Stromal cell of bone marrow (primary cell): ENCODE measurements around the gene AQP12B.
"Not testable (repeated sequence)": the region's sequence is repeated elsewhere in the genome, so short reads cannot be mapped to it uniquely, and the experiment has no call there.

Source experiments
- DNase-seq: peaks from one replicate; pipeline ENCODE4 v3.0.0-alpha.2; 2012; ENCODE audit warnings: low read depth

Gene AQP12B, protein sequence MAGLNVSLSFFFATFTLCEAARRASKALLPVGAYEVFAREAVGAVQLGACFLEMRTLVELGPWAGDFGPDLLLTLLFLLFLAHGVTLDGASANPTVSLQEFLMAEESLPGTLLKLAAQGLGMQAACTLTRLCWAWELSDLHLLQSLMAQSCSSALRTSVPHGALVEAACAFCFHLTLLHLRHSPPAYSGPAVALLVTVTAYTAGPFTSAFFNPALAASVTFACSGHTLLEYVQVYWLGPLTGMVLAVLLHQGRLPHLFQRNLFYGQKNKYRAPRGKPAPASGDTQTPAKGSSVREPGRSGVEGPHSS

GRCh38 chr2:240682431-240683224 is at the start of gene AQP12B:
Gene AQP12B, minus strand, starts transcription at chr2:240682885. Its CDS starts 48 bp downstream, at chr2:240682837.
- DNase-seq: not testable (repeated sequence)

DNA sequence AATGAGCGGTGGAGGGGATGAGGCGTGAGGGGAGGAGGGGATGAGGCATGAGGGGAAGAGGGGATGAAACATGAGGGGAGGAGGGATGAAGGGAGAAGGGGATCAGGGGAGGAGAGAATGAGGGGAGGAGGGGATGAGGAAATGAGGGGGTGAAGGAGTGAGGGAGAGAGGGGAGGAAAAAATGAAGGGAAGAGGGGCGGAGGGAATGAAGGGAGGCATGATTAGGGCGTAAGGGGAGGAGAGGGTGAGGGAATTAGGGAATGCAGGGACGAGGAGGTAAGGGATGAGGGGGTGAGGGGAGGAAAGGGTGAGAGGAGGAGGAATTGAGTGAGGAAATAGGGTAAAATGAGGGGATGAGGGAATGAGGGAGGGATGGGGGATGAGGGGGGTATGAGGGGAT is 49.5 kb upstream of the AQP12B start:
- no peak for DNase-seq

- DNase-seq: no peak
Observed at GRCh38 chr2:240731178-240731545, 48.5 kb upstream of the AQP12B start.

GRCh38 chr2:240730501-240731177 is 48.0 kb upstream of the AQP12B start:
- no peak for DNase-seq

DNA sequence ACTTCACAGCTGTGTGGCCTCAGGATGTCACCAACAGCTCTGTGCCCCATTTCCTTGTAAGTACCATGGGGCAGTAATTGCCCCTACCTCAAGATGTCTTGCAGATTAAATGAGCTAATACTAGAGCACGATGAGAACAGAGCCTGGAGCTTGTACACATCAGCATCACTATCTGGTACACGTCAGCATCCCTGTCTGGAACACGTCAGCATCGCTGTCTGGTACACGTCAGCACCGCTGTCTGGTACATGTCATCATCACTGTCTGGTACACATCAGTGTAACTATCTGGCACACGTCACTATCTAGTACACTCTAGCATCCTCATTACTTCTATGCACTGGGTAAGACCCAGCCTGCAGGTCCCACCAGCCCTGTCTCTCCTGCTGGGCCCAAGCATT is 46.1 kb upstream of the AQP12B start:
- DNase-seq: no peak

DNA sequence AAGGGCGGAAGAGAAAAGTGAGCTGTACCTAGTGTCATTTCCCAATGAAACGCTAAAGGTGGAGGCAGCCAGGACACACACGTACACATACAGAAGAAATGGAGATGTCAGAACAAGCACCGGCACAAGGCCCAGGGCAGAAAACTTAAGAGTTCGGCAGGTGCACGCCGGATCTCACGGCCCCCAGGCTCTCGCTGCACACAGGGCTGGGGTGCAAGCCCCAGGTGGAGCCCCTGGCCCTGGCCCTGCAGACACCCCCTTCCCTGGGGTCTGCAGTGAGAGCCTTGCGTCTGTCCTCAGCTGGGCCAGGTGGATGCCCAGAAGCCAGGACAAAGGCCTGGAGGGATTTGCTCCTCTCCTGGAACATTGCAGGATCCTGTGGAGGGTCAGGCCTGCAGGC is 45.7 kb upstream of the AQP12B start:
- DNase-seq: no peak

DNA sequence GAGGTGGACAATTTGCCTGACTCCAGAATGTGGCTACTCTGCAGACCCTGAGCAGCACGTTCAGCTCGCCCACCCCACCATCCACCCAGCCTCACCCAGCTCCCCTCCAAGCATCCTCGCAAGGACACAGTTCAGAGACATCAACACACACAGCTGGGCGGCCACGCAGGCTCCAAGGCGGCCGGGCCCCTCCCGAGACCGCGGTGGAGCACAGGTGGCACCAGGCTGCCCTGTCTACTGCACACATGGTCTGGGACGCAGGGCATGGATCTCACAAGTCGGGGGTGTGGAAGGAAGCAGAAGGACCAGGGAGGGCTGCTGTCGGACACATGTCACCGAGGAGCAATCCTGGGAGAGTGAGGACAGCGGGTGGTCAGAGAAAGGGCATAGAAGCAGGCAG is 45.2 kb upstream of the AQP12B start:
- DNase-seq: no peak

DNA sequence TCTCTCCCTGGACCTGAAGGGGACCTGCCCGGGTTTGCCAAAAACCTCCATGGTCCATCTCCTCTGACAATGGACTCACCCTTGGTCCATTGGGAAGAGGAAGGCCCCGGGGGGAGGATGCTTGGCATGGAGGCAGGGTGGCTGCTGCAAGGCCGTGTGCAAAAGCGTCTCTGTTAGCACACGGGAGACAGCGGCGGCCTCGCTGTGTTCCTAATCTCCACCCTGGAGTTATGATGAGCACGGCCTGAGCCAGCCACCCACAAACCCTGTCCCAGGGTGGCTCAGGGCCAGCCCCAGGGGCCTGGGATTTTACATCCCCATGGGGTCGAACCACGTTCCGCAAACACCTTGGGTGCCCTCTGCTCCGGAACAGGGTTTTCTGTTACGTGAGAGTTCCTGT is 44.8 kb upstream of the AQP12B start:
- DNase-seq: no peak

DNA sequence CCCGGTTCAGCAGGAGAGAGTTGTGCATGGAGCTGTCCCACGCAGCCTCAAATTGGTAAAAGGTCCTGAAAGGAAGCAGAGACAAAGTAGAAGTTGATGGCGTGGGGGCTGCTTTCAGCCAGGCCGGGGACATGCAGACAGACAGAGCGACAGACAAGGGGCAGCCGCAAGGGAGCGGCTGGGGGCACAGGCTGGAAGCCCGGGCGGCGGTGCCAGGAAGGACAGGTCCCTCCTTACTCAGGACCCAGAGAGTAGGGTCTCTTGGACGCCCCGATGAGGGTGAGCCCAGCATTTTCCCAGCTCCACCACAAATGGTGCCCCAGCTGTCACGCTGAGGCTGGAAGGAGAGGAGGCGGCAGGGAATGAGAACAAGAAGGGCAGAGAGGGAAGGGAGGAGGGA is 44.2 kb upstream of the AQP12B start:
- DNase-seq: no peak

DNA sequence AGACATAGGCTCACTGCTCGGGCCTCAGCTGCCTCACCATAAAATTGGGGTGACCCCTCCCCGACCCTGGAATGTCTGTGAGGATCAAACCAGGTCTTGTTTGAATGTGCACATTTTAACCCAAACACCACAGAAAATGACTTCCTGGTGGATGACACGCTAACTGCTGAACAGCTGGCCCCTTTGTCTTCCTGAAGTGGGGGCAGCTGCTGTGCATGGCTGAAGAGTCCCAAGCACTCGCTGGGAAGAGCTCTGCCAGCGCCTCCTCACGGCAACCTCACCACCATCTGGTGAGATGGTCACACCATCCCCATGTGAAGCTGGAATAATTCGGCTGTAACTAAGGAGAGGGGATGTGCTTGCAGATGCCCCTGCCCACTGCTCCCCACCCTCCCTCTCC is 43.0 kb upstream of the AQP12B start:
- no peak for DNase-seq

GRCh38 chr2:240725266-240725665 is 42.6 kb upstream of the AQP12B start:
- DNase-seq: no peak

- DNase-seq: no peak
Observed at GRCh38 chr2:240724431-240724830, 41.7 kb upstream of the AQP12B start.

DNA sequence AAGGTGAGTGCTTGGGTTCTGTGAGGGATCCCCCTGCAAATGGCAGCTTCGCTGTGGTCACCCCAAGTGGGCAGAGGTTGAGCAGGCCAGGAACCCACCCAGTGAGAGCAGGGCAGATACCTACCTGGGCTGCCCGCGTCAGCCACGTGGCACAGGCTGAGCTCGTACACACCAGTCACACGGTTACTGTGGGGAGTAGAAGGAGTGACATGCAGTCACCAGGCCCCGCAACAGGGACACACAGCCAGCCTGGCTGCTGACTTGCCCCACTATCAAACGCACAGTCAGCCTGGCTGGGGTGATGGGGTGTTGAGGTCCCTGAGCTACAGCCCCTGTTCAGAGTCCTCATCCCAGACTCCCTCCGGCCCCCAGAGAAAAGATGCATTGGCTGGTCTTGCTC is 41.2 kb upstream of the AQP12B start:
- DNase-seq: no peak

GRCh38 chr2:240722796-240723735 is 40.4 kb upstream of the AQP12B start:
- no peak for DNase-seq

- no peak for DNase-seq
Observed at GRCh38 chr2:240722376-240722775, 39.7 kb upstream of the AQP12B start.

DNA sequence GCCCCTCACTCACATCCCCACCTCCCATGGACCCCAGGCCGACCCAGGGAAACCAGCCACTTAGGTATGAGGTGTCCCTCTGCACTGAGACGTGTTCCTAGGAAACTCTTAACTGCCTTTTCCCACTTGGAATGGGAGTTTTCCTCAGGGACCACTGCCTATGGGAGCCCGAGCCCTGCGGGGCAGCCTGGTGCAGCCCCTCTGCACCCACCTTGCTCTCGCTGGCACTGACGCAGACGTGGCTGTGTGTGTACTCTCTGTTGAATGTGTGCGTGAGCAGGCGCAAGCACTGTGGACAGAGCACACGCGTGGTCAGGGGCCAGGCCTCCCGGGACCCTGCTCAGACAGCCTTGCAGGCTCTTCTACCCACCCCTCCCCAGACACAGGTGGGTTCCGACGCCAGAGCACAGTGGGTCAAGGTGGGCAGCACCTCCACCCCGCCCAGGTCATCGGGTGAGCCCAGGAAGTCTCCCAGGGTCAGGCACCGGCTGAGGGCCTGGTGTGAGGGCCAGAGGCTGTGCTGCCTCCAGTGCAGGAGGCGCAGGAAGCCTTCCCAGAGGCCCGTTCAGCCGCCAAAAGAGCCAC is 39.0 kb upstream of the AQP12B start:
- DNase-seq: no peak

DNA sequence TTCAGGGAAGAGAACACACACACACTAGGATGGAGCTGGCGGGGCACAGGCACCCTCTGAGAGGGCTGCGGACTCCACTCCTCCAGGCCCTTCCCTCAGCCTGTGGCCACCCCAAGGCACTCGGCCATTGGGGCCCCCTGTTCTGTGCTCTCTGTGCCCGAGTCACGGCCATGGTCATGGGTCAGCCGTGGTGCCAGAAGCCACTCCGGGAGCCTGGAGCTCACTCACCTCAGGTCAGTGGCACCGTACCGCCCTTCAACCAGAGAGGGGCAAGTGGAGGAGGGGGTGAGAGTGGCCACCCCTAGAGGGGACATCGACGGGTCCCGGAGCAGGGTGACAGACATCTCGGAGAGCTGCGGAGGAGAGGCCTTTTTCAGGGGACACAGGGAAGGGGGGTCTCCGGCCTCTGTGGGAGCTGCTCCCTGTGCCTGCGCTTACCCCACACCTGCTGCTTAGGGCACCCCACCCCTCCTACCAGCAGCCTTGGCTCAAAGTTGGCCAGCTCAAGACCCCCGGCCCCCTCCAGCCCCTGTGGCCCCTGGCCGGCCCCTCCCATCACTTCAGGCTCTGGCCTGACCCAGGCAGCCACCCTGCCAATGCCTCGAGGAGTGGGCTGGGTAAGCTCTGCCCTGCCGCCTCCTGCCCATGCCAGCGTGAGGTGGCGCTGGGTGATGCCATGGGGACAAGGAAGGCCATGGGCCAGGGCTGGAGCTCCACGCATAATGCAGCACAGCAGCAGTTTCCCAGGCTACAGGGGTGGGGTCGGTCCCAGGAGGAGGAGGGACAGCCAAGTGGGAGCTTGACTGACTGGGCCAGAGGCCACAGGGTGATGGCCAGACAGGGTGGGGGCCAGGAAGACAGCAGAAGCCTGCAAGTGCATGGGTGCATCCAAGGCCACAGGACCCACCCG is 38.3 kb upstream of the AQP12B start:
- DNase-seq: no peak

GRCh38 chr2:240719676-240720545 is 37.2 kb upstream of the AQP12B start:
- DNase-seq: no peak

- no peak for DNase-seq
Observed at GRCh38 chr2:240718896-240719490, 36.3 kb upstream of the AQP12B start.
